Measurements from ENCODE around the gene ZNF318.

DNA sequence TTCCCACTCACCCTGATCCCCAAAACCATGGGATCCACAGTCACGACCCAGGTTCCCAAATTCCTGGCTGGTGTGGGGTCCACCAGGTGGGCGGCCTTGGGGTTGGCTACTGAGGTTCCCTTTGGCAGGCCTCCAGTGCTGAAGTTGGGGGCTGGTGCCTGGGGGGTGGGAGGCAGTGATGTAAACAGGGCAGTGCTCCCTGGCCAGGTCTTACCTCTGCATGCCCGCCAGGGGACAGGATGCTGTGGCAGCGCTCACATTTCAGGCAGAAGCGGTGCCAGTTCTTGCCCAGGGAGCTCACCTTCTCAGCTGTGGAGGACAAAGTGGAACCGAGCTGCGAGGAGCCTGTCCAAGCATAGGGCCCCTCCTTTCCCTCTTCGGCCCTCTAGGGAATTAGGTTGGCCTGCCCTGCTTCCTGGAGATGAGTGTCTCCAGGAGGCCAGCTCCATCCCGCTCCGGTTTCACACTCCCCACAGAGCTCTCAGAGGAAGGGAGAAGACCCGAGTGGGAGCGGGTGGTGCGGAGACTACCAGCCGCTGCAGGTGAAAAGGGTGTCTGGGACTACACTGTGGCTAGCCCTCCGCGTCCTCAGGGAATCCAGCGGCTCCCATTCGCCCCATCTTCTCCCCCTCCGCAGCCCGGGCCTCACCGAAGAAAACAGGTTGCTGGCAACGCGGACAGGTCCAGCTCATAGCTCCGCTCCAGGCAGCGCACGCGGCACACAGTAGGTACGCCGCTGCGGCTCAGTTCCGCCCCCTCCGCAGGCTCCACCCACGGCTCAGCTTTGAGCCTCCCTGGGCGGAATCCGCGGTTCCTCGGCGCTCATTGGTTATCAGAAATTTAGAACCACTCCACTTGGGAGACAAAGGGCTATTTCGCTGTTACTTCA is 61.1 kb downstream of the ZNF318 start, which contains the start of gene CRIP3:
- no peak for TF ChIP-seq GATA3 (IDR thresholded peaks at IDR 0.05; ENCODE audit: low read depth, low read length)
- TF ChIP-seq GATA2 (IDR thresholded peaks at IDR 0.05; ENCODE audit: low read depth, low read length) = no peak
